Endodermal cell (in vitro differentiated cells): ENCODE data around the gene SLC7A14. TPM values are rescaled to one million over a fixed set of nuclear protein-coding genes. Genes with fewer than 3 reads are reported as not detected.

Experiments
- DNase-seq: peaks from one replicate; pipeline ENCODE4 v3.0.0-alpha.2; 2017
- H3K27ac ChIP-seq: 2 replicates; pipeline ENCODE4 v1.5.1; 2013; ENCODE audit warnings: mild to moderate bottlenecking, low read depth, low read length, moderate library complexity
- H3K27me3 ChIP-seq: 2 replicates; pipeline ENCODE4 v1.6.1; 2013; ENCODE audit warnings: mild to moderate bottlenecking, low read length, moderate library complexity; ENCODE audit not compliant: insufficient read depth, control insufficient read depth, poor library complexity, severe bottlenecking
- H3K36me3 ChIP-seq: 2 replicates; pipeline ENCODE4 v1.7.0; 2013; ENCODE audit warnings: mild to moderate bottlenecking, low read length, moderate library complexity; ENCODE audit not compliant: control insufficient read depth, insufficient read depth
- H3K4me1 ChIP-seq: one replicate; pipeline ENCODE4 v1.7.0; 2013; ENCODE audit warnings: low read length; ENCODE audit not compliant: control insufficient read depth, insufficient read depth
- H3K4me3 ChIP-seq: 2 replicates; pipeline ENCODE4 v1.5.1; 2013; ENCODE audit warnings: mild to moderate bottlenecking, low read length, moderate library complexity
- H3K9ac ChIP-seq: 2 replicates; pipeline ENCODE4 v1.6.1; 2013; ENCODE audit warnings: mild to moderate bottlenecking, low read length, moderate library complexity; ENCODE audit not compliant: poor library complexity, severe bottlenecking; ENCODE audit errors: extremely low read depth
- H3K9me3 ChIP-seq: 2 replicates; pipeline ENCODE4 v1.6.1; 2013; ENCODE audit warnings: mild to moderate bottlenecking, low read length, moderate library complexity; ENCODE audit not compliant: control insufficient read depth
- H3K27ac Mint-ChIP-seq: 2 replicates; pipeline ENCODE4 v1.8.0; 2020; ENCODE audit warnings: mixed read lengths
- H3K27me3 Mint-ChIP-seq: 2 replicates; pipeline ENCODE4 v1.8.0; 2021; ENCODE audit warnings: mild to moderate bottlenecking, mixed read lengths; ENCODE audit not compliant: insufficient read depth
- H3K36me3 Mint-ChIP-seq: 2 replicates; pipeline ENCODE4 v1.8.0; 2020; ENCODE audit warnings: low read depth, mixed read lengths
- H3K4me1 Mint-ChIP-seq: 2 replicates; pipeline ENCODE4 v1.8.0; 2020; ENCODE audit warnings: mixed read lengths
- H3K4me3 Mint-ChIP-seq: 2 replicates; pipeline ENCODE4 v1.8.0; 2020; ENCODE audit warnings: mild to moderate bottlenecking, moderate library complexity, mixed read lengths
- H3K9me3 Mint-ChIP-seq: 2 replicates; pipeline ENCODE4 v1.8.0; 2020; ENCODE audit warnings: mild to moderate bottlenecking, mixed read lengths
- WGBS, 2 experiments: methylation state at CpG; one replicate each; pipeline versions ENCODE4 v1.1.5 to v1.1.7; 2013; ENCODE audit warnings: missing lambda C conversion rate in 2 of 2, mixed read lengths in 1 of 2; ENCODE audit not compliant: insufficient coverage in 1 of 2, insufficient read length in 1 of 2; 5-methylcytosine and 5-hydroxymethylcytosine counted together
- microRNA-seq: library from miRNA; unstranded; fragments of <30 nt; microRNA quantifications from one replicate; pipeline ENCODE4 v1.2.0, GENCODE V29; 2020; ENCODE audit warnings: borderline microRNAs expressed
- total RNA-seq, 2 donors: library from RNA; stranded (reverse); fragmentation: NEBNext Ultra II Directional in 1 of 2; extraction: Animal tissue kit (Norgen Biotek cat#: 25700) in 1 of 2; gene quantifications; 2 replicates in 1 of 2; 3 replicates in 1 of 2; pipeline ENCODE4 v1.2.1, GENCODE V29; 2021
- TF ChIP-seq, protein P1 (sequence below): fragments of 200-600 bp; sonication (generic); conservative IDR thresholded peaks from 2 replicates; pipeline ENCODE4 v1.5.0; 2021; ENCODE audit warnings: antibody characterized with exemption, mild to moderate bottlenecking

Gene SLC7A14
- total RNA-seq, 2 donors from 2014 or later, result 0.29 to 0.42 TPM

DNA sequence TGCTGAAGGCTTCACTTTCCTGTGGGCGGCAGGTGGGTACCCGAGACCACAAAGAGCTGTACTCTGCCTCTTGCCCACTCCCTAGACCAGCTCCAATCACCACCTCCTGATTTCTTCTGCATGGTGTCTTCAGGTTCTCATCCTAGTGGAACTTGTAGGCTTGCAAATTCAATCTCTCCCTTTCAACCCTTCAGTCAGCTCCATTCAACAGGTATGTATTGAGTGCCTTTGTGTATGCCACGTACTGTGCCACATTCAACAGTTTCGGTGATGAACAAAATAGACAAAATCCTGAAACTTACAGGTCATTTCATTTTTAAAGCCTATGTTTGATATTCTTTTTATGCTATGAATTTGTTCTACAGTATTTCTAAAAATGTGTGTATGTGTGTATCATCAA, 172.6 kb downstream of the SLC7A14 start:
- WGBS, 2 experiments, result 95 to 96% methylated on average over 4 of the region's 4 CpGs
- Histone ChIP-seq H3K4me3 (no peak overlapping the region), H3K27ac (no peak overlapping the region), H3K9ac (no peak overlapping the region), H3K4me1 (no peaks in the 10 kb centered on the region), H3K9me3 (no peaks in the 10 kb centered on the region), H3K36me3 (no peaks in the 10 kb centered on the region), H3K27me3 (peaks cover 5% of the 10 kb centered on the region)
- TF ChIP-seq, protein P1, sequence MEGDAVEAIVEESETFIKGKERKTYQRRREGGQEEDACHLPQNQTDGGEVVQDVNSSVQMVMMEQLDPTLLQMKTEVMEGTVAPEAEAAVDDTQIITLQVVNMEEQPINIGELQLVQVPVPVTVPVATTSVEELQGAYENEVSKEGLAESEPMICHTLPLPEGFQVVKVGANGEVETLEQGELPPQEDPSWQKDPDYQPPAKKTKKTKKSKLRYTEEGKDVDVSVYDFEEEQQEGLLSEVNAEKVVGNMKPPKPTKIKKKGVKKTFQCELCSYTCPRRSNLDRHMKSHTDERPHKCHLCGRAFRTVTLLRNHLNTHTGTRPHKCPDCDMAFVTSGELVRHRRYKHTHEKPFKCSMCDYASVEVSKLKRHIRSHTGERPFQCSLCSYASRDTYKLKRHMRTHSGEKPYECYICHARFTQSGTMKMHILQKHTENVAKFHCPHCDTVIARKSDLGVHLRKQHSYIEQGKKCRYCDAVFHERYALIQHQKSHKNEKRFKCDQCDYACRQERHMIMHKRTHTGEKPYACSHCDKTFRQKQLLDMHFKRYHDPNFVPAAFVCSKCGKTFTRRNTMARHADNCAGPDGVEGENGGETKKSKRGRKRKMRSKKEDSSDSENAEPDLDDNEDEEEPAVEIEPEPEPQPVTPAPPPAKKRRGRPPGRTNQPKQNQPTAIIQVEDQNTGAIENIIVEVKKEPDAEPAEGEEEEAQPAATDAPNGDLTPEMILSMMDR, result no peak
- no peaks in the 10 kb centered on the region for H3K9me3 Mint-ChIP-seq
- H3K27me3 Mint-ChIP-seq, result peaks cover 18% of the 10 kb centered on the region
- no peak overlapping the region for H3K27ac Mint-ChIP-seq
- H3K4me1 Mint-ChIP-seq, result peaks cover 10% of the 10 kb centered on the region
- no peak for DNase-seq
- no peak overlapping the region for H3K4me3 Mint-ChIP-seq
- H3K36me3 Mint-ChIP-seq, result no peaks in the 10 kb centered on the region

DNA sequence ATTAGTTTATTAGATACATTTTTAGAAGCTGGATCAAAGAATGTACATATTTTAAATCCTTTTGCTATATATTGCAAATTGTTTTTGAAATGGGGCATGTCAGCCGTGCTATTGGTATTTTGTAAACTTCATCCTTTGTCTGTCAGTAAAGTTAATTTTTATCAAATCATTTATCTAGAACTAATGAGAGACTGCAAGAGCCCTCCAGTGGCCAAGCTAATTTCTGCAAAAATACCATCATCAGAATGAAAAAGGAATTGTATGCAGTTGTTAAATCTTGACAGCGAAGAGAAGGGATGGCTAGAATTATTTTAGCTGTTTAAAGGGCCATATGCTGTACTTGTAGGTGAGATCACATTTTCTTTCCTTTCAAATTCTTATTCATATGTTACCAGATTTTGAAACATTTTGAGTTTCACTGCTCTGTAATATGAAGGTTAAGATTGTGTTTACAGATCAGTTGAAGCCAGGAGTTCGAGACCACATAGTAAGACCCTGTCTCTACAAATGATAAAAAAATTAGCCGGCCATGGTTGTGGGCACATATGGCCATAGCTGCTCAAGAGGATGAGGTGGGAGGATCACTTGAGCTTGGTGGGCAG, 175.3 kb downstream of the SLC7A14 start:
- Histone ChIP-seq H3K9me3 (no peaks in the 10 kb centered on the region), H3K27me3 (no peaks in the 10 kb centered on the region), H3K36me3 (no peaks in the 10 kb centered on the region), H3K4me3 (no peak overlapping the region), H3K9ac (no peak overlapping the region), H3K27ac (no peak overlapping the region), H3K4me1 (no peaks in the 10 kb centered on the region)
- Mint-ChIP-seq H3K9me3 (no peaks in the 10 kb centered on the region), H3K27ac (no peak overlapping the region), H3K4me3 (no peak overlapping the region), H3K36me3 (no peaks in the 10 kb centered on the region), H3K4me1 (peaks cover 4% of the 10 kb centered on the region), H3K27me3 (peaks cover 2% of the 10 kb centered on the region)
- WGBS, 2 experiments, result 88 to 94% methylated on average over 2 to 4 of the region's 4 CpGs
- TF ChIP-seq, protein P1, result peak; percentile 73
- no peak for DNase-seq

Small RNAs within 50 kb of the gene (microRNA-seq; reads per million reads assigned to microRNA genes)
- not detected for gene MIR6828

Other genes starting within 250 kb of the SLC7A14 start
- gene SKIL, start 228.4 kb downstream of the SLC7A14 start, total RNA-seq, result 100 to 1,000 TPM; 147 to 174 TPM
- 10 to 100 TPM; 15.3 to 26.1 TPM for gene CLDN11, start 167.2 kb downstream of the SLC7A14 start, total RNA-seq